Fibroblast of lung (primary cell): ENCODE results near the gene ETS1. TPM values are rescaled to one million over a fixed set of nuclear protein-coding genes. Genes with fewer than 3 reads are reported as not detected.

Experiments used
- DNase-seq, 2 donors: peaks; one replicate each; pipeline versions ENCODE4 v3.0.0 to v3.0.0-alpha.2; 2010; ENCODE audit warnings: low read depth in 2 of 2
- H2AFZ ChIP-seq: 2 replicates; pipeline ENCODE4 v1.5.1; 2012; ENCODE audit warnings: low read length, control low read depth, inconsistent platforms
- H3K27ac ChIP-seq: 2 replicates; pipeline ENCODE4 v1.5.1; 2011; ENCODE audit warnings: low read length, control low read depth; ENCODE audit not compliant: insufficient read depth
- H3K27me3 ChIP-seq: 2 replicates; pipeline ENCODE4 v1.5.1; 2011; ENCODE audit warnings: mild to moderate bottlenecking, low read length; ENCODE audit not compliant: control insufficient read depth, insufficient read depth
- H3K36me3 ChIP-seq: 2 replicates; pipeline ENCODE4 v1.5.1; 2011; ENCODE audit warnings: low read length; ENCODE audit not compliant: control insufficient read depth, insufficient read depth
- H3K4me1 ChIP-seq: 2 replicates; pipeline ENCODE4 v1.5.1; 2011; ENCODE audit warnings: low read length; ENCODE audit not compliant: control insufficient read depth, insufficient read depth; ENCODE audit errors: extremely low read depth
- H3K4me2 ChIP-seq: 2 replicates; pipeline ENCODE4 v1.5.1; 2011; ENCODE audit warnings: low read length, control low read depth; ENCODE audit not compliant: insufficient read depth; ENCODE audit errors: extremely low read depth
- H3K4me3 ChIP-seq, 4 experiments: fragments of 200-600 bp in 1 of 4; sonication (generic) in 1 of 4; replicated peaks in 1 of 4; 2 replicates each; pipeline ENCODE4 v1.5.1; 2011 to 2016; ENCODE audit warnings: low read length in 4 of 4, low read depth in 3 of 4, mild to moderate bottlenecking in 3 of 4, control low read depth in 2 of 4, inconsistent platforms in 1 of 4, mixed read lengths in 1 of 4; ENCODE audit not compliant: insufficient read depth in 1 of 4; ENCODE audit errors: control extremely low read depth in 1 of 4
- H3K79me2 ChIP-seq: 2 replicates; pipeline ENCODE4 v1.5.1; 2012; ENCODE audit warnings: mild to moderate bottlenecking, low read length, inconsistent platforms; ENCODE audit not compliant: control insufficient read depth, insufficient read depth
- H3K9ac ChIP-seq: 2 replicates; pipeline ENCODE4 v1.5.1; 2011; ENCODE audit warnings: mild to moderate bottlenecking, low read length, control low read depth; ENCODE audit not compliant: insufficient read depth
- H3K9me3 ChIP-seq: 2 replicates; pipeline ENCODE4 v1.5.1; 2012; ENCODE audit warnings: low read depth, low read length; ENCODE audit not compliant: control insufficient read depth, insufficient read depth
- H4K20me1 ChIP-seq: 2 replicates; pipeline ENCODE4 v1.5.1; 2011; ENCODE audit warnings: low read length; ENCODE audit not compliant: control insufficient read depth, insufficient read depth; ENCODE audit errors: extremely low read depth
- EZH2 ChIP-seq: IDR thresholded peaks from 2 replicates; pipeline ENCODE4 v1.5.1; 2012; ENCODE audit warnings: low read length, control low read depth, mild to moderate bottlenecking; ENCODE audit errors: missing control alignments
- polyA plus RNA-seq, 2 donors: library from polyadenylated mRNA; depleted of rRNA in 1 of 2; stranded (reverse) in 1 of 2; unstranded in 1 of 2; fragments of >200 nt; gene quantifications; 2 replicates each; pipeline ENCODE4 v1.2.1, GENCODE V29; 2011 to 2012; ENCODE audit warnings: missing spikeins in 1 of 2
- total RNA-seq: library from RNA; depleted of rRNA; stranded (reverse); fragments of >200 nt; gene quantifications from 2 replicates; pipeline ENCODE4 v1.2.1, GENCODE V29; 2014
- TF ChIP-seq, protein P1 (sequence below), 2 donors: IDR thresholded peaks in 1 of 2; conservative IDR thresholded peaks in 1 of 2; 1 replicate in 1 of 2; 2 replicates in 1 of 2; pipeline ENCODE4 v1.5.1; 2011 to 2012; ENCODE audit warnings: low read length in 2 of 2, control low read depth in 1 of 2, inconsistent platforms in 1 of 2, low read depth in 1 of 2, mild to moderate bottlenecking in 1 of 2

Gene ETS1
- total and polyA plus RNA-seq, 2 donors (not counting 1 experiment from before 2014, with no cell fraction given) = 51.5 to 51.7 TPM

DNA sequence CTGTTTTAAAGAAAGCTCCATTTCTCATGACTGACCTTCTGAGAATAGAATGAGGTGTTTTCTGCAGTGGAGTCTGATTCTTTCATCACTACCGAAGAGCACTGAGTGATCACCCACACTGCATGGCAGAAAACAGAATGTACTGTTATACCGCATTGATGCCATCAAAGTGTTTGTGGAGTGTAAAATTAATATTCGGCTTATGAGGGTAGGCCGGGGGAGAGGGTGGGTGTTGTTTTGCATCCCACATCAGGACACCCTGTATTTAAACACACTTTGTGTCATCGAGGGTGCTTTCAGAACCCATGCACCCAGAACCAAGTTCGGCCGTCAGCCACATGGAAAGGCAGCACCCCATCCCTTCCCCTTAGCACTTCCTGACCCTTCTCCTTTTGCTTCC is 41.3 kb upstream of the ETS1 start:
- Histone ChIP-seq H3K4me1 (peaks cover 5% of the 10 kb centered on the region), H3K4me2 (no peak overlapping the region), H4K20me1 (no peaks in the 10 kb centered on the region), H3K36me3 (no peaks in the 10 kb centered on the region), H3K27ac (no peak overlapping the region), H3K4me3 (no peak overlapping the region), H2AFZ (no peak overlapping the region), H3K79me2 (no peaks in the 10 kb centered on the region), H3K9ac (no peak overlapping the region), H3K9me3 (no peaks in the 10 kb centered on the region), H3K27me3 (no peaks in the 10 kb centered on the region)
- DNase-seq = no peak
- TF ChIP-seq EZH2 = no peak
- TF ChIP-seq, protein P1, sequence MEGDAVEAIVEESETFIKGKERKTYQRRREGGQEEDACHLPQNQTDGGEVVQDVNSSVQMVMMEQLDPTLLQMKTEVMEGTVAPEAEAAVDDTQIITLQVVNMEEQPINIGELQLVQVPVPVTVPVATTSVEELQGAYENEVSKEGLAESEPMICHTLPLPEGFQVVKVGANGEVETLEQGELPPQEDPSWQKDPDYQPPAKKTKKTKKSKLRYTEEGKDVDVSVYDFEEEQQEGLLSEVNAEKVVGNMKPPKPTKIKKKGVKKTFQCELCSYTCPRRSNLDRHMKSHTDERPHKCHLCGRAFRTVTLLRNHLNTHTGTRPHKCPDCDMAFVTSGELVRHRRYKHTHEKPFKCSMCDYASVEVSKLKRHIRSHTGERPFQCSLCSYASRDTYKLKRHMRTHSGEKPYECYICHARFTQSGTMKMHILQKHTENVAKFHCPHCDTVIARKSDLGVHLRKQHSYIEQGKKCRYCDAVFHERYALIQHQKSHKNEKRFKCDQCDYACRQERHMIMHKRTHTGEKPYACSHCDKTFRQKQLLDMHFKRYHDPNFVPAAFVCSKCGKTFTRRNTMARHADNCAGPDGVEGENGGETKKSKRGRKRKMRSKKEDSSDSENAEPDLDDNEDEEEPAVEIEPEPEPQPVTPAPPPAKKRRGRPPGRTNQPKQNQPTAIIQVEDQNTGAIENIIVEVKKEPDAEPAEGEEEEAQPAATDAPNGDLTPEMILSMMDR (conservative IDR thresholded peaks at IDR 0.05 in 1 of 2, IDR thresholded peaks at IDR 0.05 in 1 of 2; ENCODE audit: low read depth in 1 of 2, low read length in 2 of 2) = no peak

DNA sequence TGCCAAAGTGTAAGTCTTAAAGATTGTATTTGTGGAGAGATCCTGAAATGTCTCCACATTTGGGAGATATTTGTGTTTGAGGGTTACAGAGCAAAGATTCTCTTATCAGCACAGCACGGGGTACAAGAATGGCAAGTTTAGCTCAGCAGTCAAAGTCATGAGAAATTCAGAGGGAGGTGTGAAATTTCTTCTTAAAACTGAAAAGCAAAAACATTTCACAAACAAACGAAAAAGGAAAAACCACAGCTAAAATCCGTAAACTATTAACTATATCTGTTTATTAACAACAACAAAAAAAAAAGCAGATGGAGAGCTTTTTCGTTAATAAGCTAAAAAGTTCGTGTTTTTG is 40.9 kb upstream of the ETS1 start:
- Histone ChIP-seq H4K20me1 (no peaks in the 10 kb centered on the region), H2AFZ (no peak overlapping the region), H3K79me2 (no peaks in the 10 kb centered on the region), H3K9ac (no peak overlapping the region), H3K4me2 (no peak overlapping the region), H3K4me1 (peaks cover 5% of the 10 kb centered on the region), H3K4me3 (no peak overlapping the region), H3K9me3 (no peaks in the 10 kb centered on the region), H3K27me3 (no peaks in the 10 kb centered on the region), H3K27ac (no peak overlapping the region), H3K36me3 (no peaks in the 10 kb centered on the region)
- no peak for TF ChIP-seq EZH2
- TF ChIP-seq, protein P1 (conservative IDR thresholded peaks at IDR 0.05 in 1 of 2, IDR thresholded peaks at IDR 0.05 in 1 of 2; ENCODE audit: low read depth in 1 of 2, low read length in 2 of 2) = no peak
- DNase-seq = no peak

DNA sequence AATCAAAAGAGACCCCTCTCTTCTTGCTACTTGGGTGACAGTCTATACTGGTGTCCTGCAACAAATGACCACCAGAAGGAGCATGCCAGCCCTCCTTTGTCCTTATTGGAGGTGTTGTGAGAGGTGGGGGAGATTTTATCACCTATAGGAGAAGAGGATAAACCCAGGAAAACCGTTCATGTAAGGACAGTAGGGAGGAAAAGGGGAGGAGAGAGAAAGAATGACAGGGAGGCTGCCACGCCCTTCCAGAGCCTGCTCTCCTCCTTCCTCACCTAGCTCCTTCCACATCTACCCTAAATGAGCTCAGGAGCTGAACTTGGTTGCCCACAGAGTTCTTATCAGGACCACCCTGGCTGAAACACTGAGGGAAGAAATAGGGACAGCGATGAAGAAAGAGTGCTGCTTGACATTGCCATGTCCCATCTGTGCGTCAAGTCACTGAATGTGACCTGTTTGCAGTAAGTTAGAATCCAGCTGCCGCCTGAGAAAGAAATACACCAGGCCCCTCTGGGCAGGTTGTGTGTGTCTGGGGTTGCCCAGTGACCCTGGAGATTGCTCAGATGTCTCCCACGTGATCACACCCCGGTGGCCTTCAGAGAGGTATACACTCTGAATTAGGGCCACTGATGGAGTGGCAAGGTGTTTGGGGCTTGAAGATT is 40.4 kb upstream of the ETS1 start:
- Histone ChIP-seq H2AFZ (no peak overlapping the region), H3K4me1 (peaks cover 5% of the 10 kb centered on the region), H3K9ac (no peak overlapping the region), H3K27ac (no peak overlapping the region), H3K36me3 (no peaks in the 10 kb centered on the region), H3K79me2 (no peaks in the 10 kb centered on the region), H3K27me3 (no peaks in the 10 kb centered on the region), H3K9me3 (no peaks in the 10 kb centered on the region), H3K4me2 (no peak overlapping the region), H4K20me1 (no peaks in the 10 kb centered on the region), H3K4me3 (no peak overlapping the region)
- TF ChIP-seq, protein P1 (conservative IDR thresholded peaks at IDR 0.05 in 1 of 2, IDR thresholded peaks at IDR 0.05 in 1 of 2; ENCODE audit: low read depth in 1 of 2, low read length in 2 of 2) = no peak
- TF ChIP-seq EZH2 = no peak
- no peak for DNase-seq
